A549 treated with ZK216348 at 1 μM for 4 hours (cell line): ENCODE measurements around the gene NAALADL1. TPM values are rescaled to one million over a fixed set of nuclear protein-coding genes. Genes with fewer than 3 reads are reported as not detected.

ENCODE experiments used
- total RNA-seq: library from RNA; stranded (reverse); fragments of 200-300 nt; extraction: Qiagen RNA extraction; gene quantifications from 5 replicates; pipeline ENCODE4 v1.2.3, GENCODE V29; 2022; ENCODE audit warnings: low read depth

Gene NAALADL1
- total RNA-seq: not detected in 5 replicates

GRCh38 chr11:65058419-65059054 is at the start of gene NAALADL1:
NAALADL1 (minus strand) TSS chr11:65058553; CDS start chr11:65058521, 32 bp downstream.

GRCh38 chr11:65095974-65096806 is 37.8 kb upstream of the NAALADL1 start, which contains the start of gene VPS51:
VPS51 (plus strand) TSS chr11:65096214; CDS start chr11:65096251, 37 bp downstream.

GRCh38 chr11:65083834-65084597 is 25.7 kb upstream of the NAALADL1 start, which contains the start of the genes CDCA5 and ZFPL1:
CDCA5 (minus strand) TSS chr11:65084040; CDS start chr11:65083978, 62 bp downstream.
ZFPL1 (plus strand) TSS chr11:65084222; CDS start chr11:65084699, 477 bp downstream.

GRCh38 chr11:65040847-65041622 is 17.3 kb downstream of the NAALADL1 start, which contains the start of gene SAC3D1:
SAC3D1 (plus strand) TSS chr11:65041210; CDS start chr11:65041293, 83 bp downstream.

GRCh38 chr11:65027213-65028067 is 30.9 kb downstream of the NAALADL1 start, which contains the start of gene SNX15:
SNX15 (plus strand) TSS chr11:65027439; CDS start chr11:65027538, 99 bp downstream.

GRCh38 chr11:65013888-65014725 is 44.2 kb downstream of the NAALADL1 start, which contains the start of gene ARL2:
ARL2 (plus strand) TSS chr11:65014160; CDS start chr11:65014208, 48 bp downstream.

GRCh38 chr11:64996710-64997380 is 61.5 kb downstream of the NAALADL1 start, which contains the start of gene BATF2:
BATF2 (minus strand) TSS chr11:64996971; CDS start chr11:64996914, 57 bp downstream.

Other genes starting within 250 kb of the NAALADL1 start
- 22.9 to 46.9 TPM (median 42.3 TPM) in 5 replicates for gene MEN1, start 248.0 kb downstream of the NAALADL1 start, total RNA-seq
- 0.83 to 2.2 TPM (median 1.7 TPM) in 5 replicates for gene CDC42BPG, start 213.9 kb downstream of the NAALADL1 start, total RNA-seq
- gene EHD1, start 179.9 kb downstream of the NAALADL1 start, total RNA-seq: 93.7 to 127 TPM (median 121 TPM) in 5 replicates
- gene ATG2A, start 141.3 kb downstream of the NAALADL1 start, total RNA-seq: 10.9 to 23.2 TPM (median 22.0 TPM) in 5 replicates
- 2.7 to 6.1 TPM (median 4.4 TPM) in 5 replicates for gene PPP2R5B, start 133.9 kb downstream of the NAALADL1 start, total RNA-seq
- not detected in 5 replicates for gene GPHA2, start 122.7 kb downstream of the NAALADL1 start, total RNA-seq
- not detected in 5 replicates for gene MAJIN, start 86.4 kb downstream of the NAALADL1 start, total RNA-seq
- gene BATF2, start 61.6 kb downstream of the NAALADL1 start, total RNA-seq: 0.54 to 0.98 TPM (median 0.74 TPM) in 5 replicates
- 167 to 190 TPM (median 185 TPM) in 5 replicates for gene ARL2, start 44.4 kb downstream of the NAALADL1 start, total RNA-seq
- gene SNX15, start 31.1 kb downstream of the NAALADL1 start, total RNA-seq: 21.9 to 25.1 TPM (median 22.4 TPM) in 5 replicates
- 27.0 to 62.7 TPM (median 56.1 TPM) in 5 replicates for gene SAC3D1, start 17.3 kb downstream of the NAALADL1 start, total RNA-seq
- 53.2 to 69.3 TPM (median 67.2 TPM) in 5 replicates for gene CDCA5, start 25.5 kb upstream of the NAALADL1 start, total RNA-seq
- 29.6 to 35.3 TPM (median 30.6 TPM) in 5 replicates for gene ZFPL1, start 25.7 kb upstream of the NAALADL1 start, total RNA-seq
- gene VPS51, start 37.7 kb upstream of the NAALADL1 start, total RNA-seq: 49.7 to 55.7 TPM (median 55.4 TPM) in 5 replicates
- gene TM7SF2, start 53.3 kb upstream of the NAALADL1 start, total RNA-seq: 3.7 to 10.9 TPM (median 5.7 TPM) in 5 replicates
- 11.5 to 24.2 TPM (median 22.7 TPM) in 5 replicates for gene ZNHIT2, start 59.1 kb upstream of the NAALADL1 start, total RNA-seq
- 660 to 1,037 TPM (median 959 TPM) in 5 replicates for gene FAU, start 63.6 kb upstream of the NAALADL1 start, total RNA-seq
- gene MRPL49, start 63.8 kb upstream of the NAALADL1 start, total RNA-seq: 56.2 to 79.8 TPM (median 71.3 TPM) in 5 replicates
- 24.2 to 45.2 TPM (median 43.1 TPM) in 5 replicates for gene SYVN1, start 76.0 kb upstream of the NAALADL1 start, total RNA-seq
- gene SPDYC, start 111.7 kb upstream of the NAALADL1 start, total RNA-seq: not detected in 5 replicates
- gene CAPN1, start 123.4 kb upstream of the NAALADL1 start, total RNA-seq: 75.9 to 131 TPM (median 115 TPM) in 5 replicates
- gene POLA2, start 203.4 kb upstream of the NAALADL1 start, total RNA-seq: 13.8 to 24.5 TPM (median 18.0 TPM) in 5 replicates